GM23248 (cell line): ENCODE data around the gene KCNQ4. TPM values are rescaled to one million over a fixed set of nuclear protein-coding genes. Genes with fewer than 3 reads are reported as not detected.

Experiments used
- DNase-seq: peaks from one replicate; pipeline ENCODE4 v3.0.0-alpha.2; 2015
- H2AFZ ChIP-seq: fragments of 200-600 bp; sonication (generic); 2 replicates; pipeline ENCODE4 v1.6.1; 2016; ENCODE audit warnings: antibody characterized with exemption
- H3F3A ChIP-seq: fragments of 200-600 bp; sonication (generic); 2 replicates; pipeline ENCODE4 v1.6.1; 2016; ENCODE audit warnings: mild to moderate bottlenecking, antibody characterized with exemption, mixed run types; ENCODE audit not compliant: insufficient read depth
- H3K27ac ChIP-seq: fragments of 200-600 bp; sonication (generic); 2 replicates; pipeline ENCODE4 v1.5.1; 2016; ENCODE audit warnings: mild to moderate bottlenecking
- H3K27me3 ChIP-seq: fragments of 200-600 bp; sonication (generic); replicated peaks from 2 replicates; pipeline ENCODE4 v1.6.1; 2016; ENCODE audit warnings: mild to moderate bottlenecking; ENCODE audit not compliant: insufficient read depth
- H3K36me3 ChIP-seq: fragments of 200-600 bp; sonication (generic); 2 replicates; pipeline ENCODE4 v1.6.1; 2016; ENCODE audit warnings: low read depth, mild to moderate bottlenecking
- H3K4me1 ChIP-seq: fragments of 200-600 bp; sonication (generic); 2 replicates; pipeline ENCODE4 v1.6.1; 2016; ENCODE audit warnings: mild to moderate bottlenecking; ENCODE audit not compliant: insufficient read depth
- H3K4me2 ChIP-seq: fragments of 200-600 bp; sonication (generic); one replicate; pipeline ENCODE4 v1.6.1; 2016; ENCODE audit warnings: mild to moderate bottlenecking; ENCODE audit not compliant: unreplicated experiment
- H3K4me3 ChIP-seq: fragments of 200-600 bp; sonication (generic); 2 replicates; pipeline ENCODE4 v1.5.1; 2016; ENCODE audit warnings: mild to moderate bottlenecking
- H3K79me2 ChIP-seq: fragments of 200-600 bp; sonication (generic); 2 replicates; pipeline ENCODE4 v1.6.1; 2016; ENCODE audit warnings: mild to moderate bottlenecking; ENCODE audit not compliant: insufficient read depth
- H3K9ac ChIP-seq: fragments of 200-600 bp; sonication (generic); 2 replicates; pipeline ENCODE4 v1.6.1; 2016; ENCODE audit warnings: mild to moderate bottlenecking
- H3K9me2 ChIP-seq: fragments of 200-600 bp; sonication (generic); 2 replicates; pipeline ENCODE4 v1.6.1; 2016; ENCODE audit warnings: mixed run types, mild to moderate bottlenecking, moderate library complexity; ENCODE audit not compliant: insufficient read depth
- H3K9me3 ChIP-seq: fragments of 200-600 bp; sonication (generic); one replicate; pipeline ENCODE4 v1.6.1; 2017; ENCODE audit warnings: low read depth
- H4K20me1 ChIP-seq: fragments of 200-600 bp; sonication (generic); 2 replicates; pipeline ENCODE4 v1.6.0; 2016; ENCODE audit not compliant: insufficient read depth
- EZH2 ChIP-seq: fragments of 200-600 bp; sonication (generic); IDR thresholded peaks from 2 replicates; pipeline ENCODE4 v1.6.1; 2018; ENCODE audit warnings: antibody characterized with exemption, mild to moderate bottlenecking; ENCODE audit not compliant: insufficient read depth, poor library complexity, severe bottlenecking
- EZH2phosphoT487 ChIP-seq: fragments of 200-600 bp; sonication (generic); IDR thresholded peaks from 2 replicates; pipeline ENCODE4 v1.6.1; 2018; ENCODE audit warnings: antibody characterized with exemption, moderate library complexity, mild to moderate bottlenecking, low read depth; ENCODE audit not compliant: insufficient read depth
- WGBS, 2 experiments: methylation state at CpG; one replicate each; pipeline ENCODE4 v1.1.6; 2015 to 2017; ENCODE audit warnings: low lambda C conversion rate in 2 of 2, low coverage in 1 of 2; ENCODE audit errors: missing lambda C conversion rate in 2 of 2; 5-methylcytosine and 5-hydroxymethylcytosine counted together
- in situ Hi-C: fragments of 300-500 bp; cut with MboI; formaldehyde crosslinking; loops from 2 replicates; pipeline ENCODE4 v1.15.0; 2020
- polyA plus RNA-seq: library from polyadenylated mRNA; unstranded; fragments of >200 nt; fragmentation: Nextera tagmentation; extraction: Ambion mirVana; gene quantifications from 2 replicates; pipeline ENCODE4 v1.2.1, GENCODE V29; 2016
- total RNA-seq: library from RNA; depleted of rRNA; stranded (reverse); fragments of >200 nt; shearing (Covaris generic); gene quantifications from 2 replicates; pipeline ENCODE4 v1.2.3, GENCODE V29; 2014

The KCNQ4 gene
- total and polyA plus RNA-seq, 2 experiments from 2014 or later = not detected

- no peak overlapping the region for H3K9ac ChIP-seq
- no peak for DNase-seq
- no peaks in the 10 kb centered on the region for H4K20me1 ChIP-seq
- H3K79me2 ChIP-seq = no peaks in the 10 kb centered on the region
- no peak overlapping the region for H3K27ac ChIP-seq
- no peak overlapping the region for H2AFZ ChIP-seq
- H3K4me3 ChIP-seq = no peak overlapping the region
- H3K4me1 ChIP-seq = no peaks in the 10 kb centered on the region
- H3K9me3 ChIP-seq = no peaks in the 10 kb centered on the region
- no peaks in the 10 kb centered on the region for H3K9me2 ChIP-seq
- no peaks in the 10 kb centered on the region for H3F3A ChIP-seq
- TF ChIP-seq EZH2 = no peak
- TF ChIP-seq EZH2phosphoT487 = no peak
- H3K4me2 ChIP-seq = no peak overlapping the region
- 75 to 82% methylated on average over 13 of the region's 13 CpGs for WGBS, 2 experiments
- no peaks in the 10 kb centered on the region for H3K36me3 ChIP-seq
- in situ Hi-C loops = no loop called here
- H3K27me3 ChIP-seq = peaks cover 5% of the 10 kb centered on the region
These were observed 6.3 kb downstream of the KCNQ4 start for GRCh38 chr1:40789661-40790430.

GRCh38 chr1:40792036-40792435 is 8.4 kb downstream of the KCNQ4 start:
- TF ChIP-seq EZH2 (no peak), EZH2phosphoT487 (no peak)
- Histone ChIP-seq H3K27ac (no peak overlapping the region), H3K27me3 (peaks cover 5% of the 10 kb centered on the region), H3K4me3 (no peak overlapping the region), H3K36me3 (no peaks in the 10 kb centered on the region), H3F3A (no peaks in the 10 kb centered on the region), H3K9me2 (no peaks in the 10 kb centered on the region), H3K9me3 (no peaks in the 10 kb centered on the region), H3K9ac (no peak overlapping the region), H3K79me2 (no peaks in the 10 kb centered on the region), H4K20me1 (no peaks in the 10 kb centered on the region), H2AFZ (no peak overlapping the region), H3K4me2 (no peak overlapping the region), H3K4me1 (no peaks in the 10 kb centered on the region)
- in situ Hi-C loops = no loop called here
- no peak for DNase-seq
- 59 to 62% methylated on average over 7 of the region's 7 CpGs for WGBS, 2 experiments

GRCh38 chr1:40793617-40794016 is 10.0 kb downstream of the KCNQ4 start:
- in situ Hi-C loops = no loop called here
- no peaks in the 10 kb centered on the region for H3K36me3 ChIP-seq
- no peak for DNase-seq
- no peak overlapping the region for H2AFZ ChIP-seq
- H3K9me3 ChIP-seq = no peaks in the 10 kb centered on the region
- H3K9ac ChIP-seq = no peak overlapping the region
- 65 to 66% methylated on average over 3 of the region's 3 CpGs for WGBS, 2 experiments
- no peaks in the 10 kb centered on the region for H3K9me2 ChIP-seq
- no peaks in the 10 kb centered on the region for H3K79me2 ChIP-seq
- H3K4me3 ChIP-seq = no peak overlapping the region
- TF ChIP-seq EZH2 (no peak), EZH2phosphoT487 (no peak)
- no peaks in the 10 kb centered on the region for H3K4me1 ChIP-seq
- no peaks in the 10 kb centered on the region for H4K20me1 ChIP-seq
- H3K27ac ChIP-seq = no peak overlapping the region
- H3K27me3 ChIP-seq = peaks cover 5% of the 10 kb centered on the region
- H3F3A ChIP-seq = no peaks in the 10 kb centered on the region
- no peak overlapping the region for H3K4me2 ChIP-seq

GRCh38 chr1:40794048-40794447 is 10.5 kb downstream of the KCNQ4 start:
- Histone ChIP-seq H2AFZ (no peak overlapping the region), H3K9me2 (no peaks in the 10 kb centered on the region), H3K4me1 (no peaks in the 10 kb centered on the region), H3F3A (no peaks in the 10 kb centered on the region), H3K27me3 (peaks cover 5% of the 10 kb centered on the region), H3K9ac (no peak overlapping the region), H3K27ac (no peak overlapping the region), H3K79me2 (no peaks in the 10 kb centered on the region), H3K4me2 (no peak overlapping the region), H3K36me3 (no peaks in the 10 kb centered on the region), H4K20me1 (no peaks in the 10 kb centered on the region), H3K9me3 (no peaks in the 10 kb centered on the region), H3K4me3 (no peak overlapping the region)
- in situ Hi-C loops = no loop called here
- TF ChIP-seq EZH2 (no peak), EZH2phosphoT487 (no peak)
- 78 to 83% methylated on average over 4 of the region's 4 CpGs for WGBS, 2 experiments
- no peak for DNase-seq
